Transverse colon (tissue), 4 donors: ENCODE results near the gene ENPP7. TPM values are rescaled to one million over a fixed set of nuclear protein-coding genes. Genes with fewer than 3 reads are reported as not detected.
"Not testable (repeated sequence)": the region's sequence is repeated elsewhere in the genome, so short reads cannot be mapped to it uniquely, and the experiment has no call there.

Source experiments
- DNase-seq: peaks from one replicate; pipeline ENCODE4 v3.0.0-alpha.2; 2019
- H3K27ac ChIP-seq, 4 donors: fragments of 200-600 bp; sonication (generic); 2 replicates each; pipeline ENCODE4 v1.5.1; 2016 to 2018; ENCODE audit warnings: inconsistent platforms in 4 of 4
- H3K27me3 ChIP-seq: fragments of 200-600 bp; sonication (generic); 2 replicates; pipeline ENCODE4 v1.5.1; 2017; ENCODE audit warnings: inconsistent platforms
- H3K36me3 ChIP-seq, 4 donors: fragments of 200-600 bp; sonication (generic); 2 replicates each; pipeline ENCODE4 v1.5.1; 2017 to 2019; ENCODE audit warnings: inconsistent platforms in 4 of 4
- H3K4me1 ChIP-seq, 4 donors: fragments of 200-600 bp; sonication (generic); 2 replicates each; pipeline ENCODE4 v1.5.1; 2017 to 2020; ENCODE audit warnings: inconsistent platforms in 4 of 4
- H3K4me3 ChIP-seq, 4 donors: fragments of 200-600 bp; sonication (generic); 1 replicate in 1 of 4; 2 replicates in 3 of 4; pipeline versions ENCODE4 v1.5.1 to v1.6.1; 2017 to 2019; ENCODE audit warnings: inconsistent platforms in 4 of 4
- H3K9me3 ChIP-seq, 2 donors: fragments of 200-600 bp; sonication (generic); 2 replicates each; pipeline ENCODE4 v1.5.1; 2017 to 2019; ENCODE audit warnings: inconsistent platforms in 2 of 2
- CTCF ChIP-seq, 5 experiments: fragments of 200-600 bp in 3 of 5; fragments of 450-650 bp in 2 of 5; sonication (generic) in 3 of 5; IDR thresholded peaks; 1 replicate in 2 of 5; 2 replicates in 3 of 5; pipeline ENCODE4 v1.5.1; 2016 to 2017; ENCODE audit warnings: antibody characterized with exemption in 5 of 5, inconsistent platforms in 3 of 5, mild to moderate bottlenecking in 2 of 5, moderate library complexity in 1 of 5
- EP300 ChIP-seq: sonication (generic); formaldehyde crosslinking; IDR thresholded peaks from one replicate; pipeline ENCODE4 v1.6.1; 2017; ENCODE audit warnings: antibody characterized with exemption, low read depth
- POLR2A ChIP-seq: fragments of 450-650 bp; IDR thresholded peaks from one replicate; pipeline ENCODE4 v1.6.1; 2016; ENCODE audit warnings: antibody characterized with exemption, mild to moderate bottlenecking, moderate library complexity
- POLR2AphosphoS5 ChIP-seq, 3 donors: sonication (generic); formaldehyde crosslinking; IDR thresholded peaks; one replicate each; pipeline ENCODE4 v1.6.1; 2016; ENCODE audit warnings: antibody characterized with exemption in 3 of 3
- WGBS, 2 donors: methylation state at CpG; one replicate each; pipeline ENCODE4 v1.1.5; 2018; ENCODE audit warnings: low coverage in 1 of 2; 5-methylcytosine and 5-hydroxymethylcytosine counted together
- in situ Hi-C, 4 donors: fragments of 200-750 bp; cut with MboI; loops; one replicate each; pipeline versions ENCODE4 v1.15.0 to v1.15.1; 2017; ENCODE audit warnings: low sequenced_read_pairs in 3 of 4, low pct_ligation_motif_present in 1 of 4, low pct_unique_long_range_greater_than_20kb in 1 of 4
- intact Hi-C: fragments of 100-400 bp; cut with DNase I; formaldehyde crosslinking; loops from one replicate; pipeline ENCODE4 v1.15.1; 2023; ENCODE audit warnings: low total_unique reads
- total RNA-seq, 4 donors: library from RNA; depleted of rRNA; stranded (reverse); fragments of >200 nt; gene quantifications; one replicate each; pipeline ENCODE4 v1.1.0, GENCODE V29; 2016

Gene ENPP7
- total RNA-seq, 4 donors from 2014 or later = 0.16 TPM; not detected in 3

GRCh38 chr17:79750650-79751545 is 20.2 kb downstream of the ENPP7 start:
- DNase-seq = no peak
- H3K9me3 ChIP-seq = no peaks in the 10 kb centered on the region
- WGBS, 2 donors = 55 to 56% methylated on average over 11 to 13 of the region's 13 CpGs
- H3K4me3 ChIP-seq = no peak overlapping the region
- H3K27me3 ChIP-seq = peaks cover 98% of the 10 kb centered on the region
- no peak overlapping the region for H3K27ac ChIP-seq
- no peak for TF ChIP-seq CTCF (IDR thresholded peaks at IDR 0.05)
- no peak for TF ChIP-seq EP300
- TF ChIP-seq POLR2A = no peak
- TF ChIP-seq POLR2AphosphoS5 (IDR thresholded peaks at IDR 0.05) = no peak
- intact Hi-C loops = no loop called here
- in situ Hi-C loops = no loop called here
- H3K4me1 ChIP-seq = peaks cover 0 to 8% (median 0%) of the 10 kb centered on the region in 4 donors
- no peaks in the 10 kb centered on the region for H3K36me3 ChIP-seq

GRCh38 chr17:79752175-79752574 is 21.4 kb downstream of the ENPP7 start:
- TF ChIP-seq EP300 (no peak), POLR2A (no peak), POLR2AphosphoS5 (IDR thresholded peaks at IDR 0.05) (no peak), CTCF (IDR thresholded peaks at IDR 0.05) (no peak)
- 59 to 66% methylated on average over 4 to 13 of the region's 13 CpGs for WGBS, 2 donors
- intact Hi-C loops (no loop called here), in situ Hi-C loops (no loop called here)
- H3K4me1 ChIP-seq = peaks cover 0 to 6% (median 0%) of the 10 kb centered on the region in 4 donors
- H3K27ac ChIP-seq = no peak overlapping the region
- no peaks in the 10 kb centered on the region for H3K36me3 ChIP-seq
- no peaks in the 10 kb centered on the region for H3K9me3 ChIP-seq
- H3K4me3 ChIP-seq = no peak overlapping the region
- no peak for DNase-seq
- peaks cover 97% of the 10 kb centered on the region for H3K27me3 ChIP-seq

- peaks cover 84% of the 10 kb centered on the region for H3K27me3 ChIP-seq
- H3K9me3 ChIP-seq = no peaks in the 10 kb centered on the region
- no peaks in the 10 kb centered on the region for H3K4me1 ChIP-seq
- TF ChIP-seq POLR2AphosphoS5 (IDR thresholded peaks at IDR 0.05) (no peak), CTCF (IDR thresholded peaks at IDR 0.05) (no peak), POLR2A (no peak), EP300 (no peak)
- no peak for DNase-seq
- H3K36me3 ChIP-seq = no peaks in the 10 kb centered on the region
- in situ Hi-C loops (no loop called here), intact Hi-C loops (no loop called here)
- H3K4me3 ChIP-seq = no peak overlapping the region
- WGBS, 2 donors = 69 to 71% methylated on average over 10 to 12 of the region's 12 CpGs
- no peak overlapping the region for H3K27ac ChIP-seq
Observed at GRCh38 chr17:79754370-79754769, 23.6 kb downstream of the ENPP7 start.

- WGBS, 2 donors = 89% methylated on average over 9 of the region's 9 CpGs; no CpG with 5 or more reads in 1 of the 2 donors
- H3K27me3 ChIP-seq = peaks cover 78% of the 10 kb centered on the region
- intact Hi-C loops, H3K9me3 ChIP-seq, DNase-seq, H3K4me3 ChIP-seq, in situ Hi-C loops, H3K4me1 ChIP-seq, H3K36me3 ChIP-seq, H3K27ac ChIP-seq: not testable (repeated sequence)
Observed at GRCh38 chr17:79754903-79755302, 24.2 kb downstream of the ENPP7 start.
